GM12872 (cell line): ENCODE data around the gene TOMM5.

Experiments used
- CTCF ChIP-seq: IDR thresholded peaks from 3 replicates; pipeline ENCODE4 v1.5.1; 2011; ENCODE audit warnings: low read depth, mild to moderate bottlenecking, low read length, moderate library complexity; ENCODE audit not compliant: insufficient read depth

Gene TOMM5

GRCh38 chr9:37621273-37622121 lies 29.1 kb upstream of the TOMM5 start:
- no peak for TF ChIP-seq CTCF

- no peak for TF ChIP-seq CTCF
Observed at GRCh38 chr9:37620396-37620795, 28.0 kb upstream of the TOMM5 start.

- TF ChIP-seq CTCF = no peak
Observed at GRCh38 chr9:37619806-37620205, 27.4 kb upstream of the TOMM5 start.

- no peak for TF ChIP-seq CTCF
Observed at GRCh38 chr9:37618817-37619216, 26.4 kb upstream of the TOMM5 start.

GRCh38 chr9:37617832-37618231 lies 25.4 kb upstream of the TOMM5 start:
- TF ChIP-seq CTCF = no peak

- no peak for TF ChIP-seq CTCF
Observed at GRCh38 chr9:37617161-37617560, 24.8 kb upstream of the TOMM5 start.

GRCh38 chr9:37611961-37612360 lies 19.6 kb upstream of the TOMM5 start:
- no peak for TF ChIP-seq CTCF
